Mammary epithelial cell (primary cell): ENCODE data around the gene LIMK1.

Source experiments
- EZH2 ChIP-seq: IDR thresholded peaks from 2 replicates; pipeline ENCODE4 v1.6.1; 2012; ENCODE audit warnings: low read length, inconsistent platforms, borderline replicate concordance
- TF ChIP-seq, protein P1 (sequence below), 2 donors: IDR thresholded peaks in 1 of 2; conservative IDR thresholded peaks in 1 of 2; 2 replicates each; pipeline ENCODE4 v1.5.1; 2011 to 2012; ENCODE audit warnings: inconsistent platforms in 2 of 2, low read length in 2 of 2, mild to moderate bottlenecking in 2 of 2, control low read depth in 1 of 2, low read depth in 1 of 2; ENCODE audit not compliant: insufficient read depth in 1 of 2; ENCODE audit errors: extremely low read depth in 1 of 2

DNA sequence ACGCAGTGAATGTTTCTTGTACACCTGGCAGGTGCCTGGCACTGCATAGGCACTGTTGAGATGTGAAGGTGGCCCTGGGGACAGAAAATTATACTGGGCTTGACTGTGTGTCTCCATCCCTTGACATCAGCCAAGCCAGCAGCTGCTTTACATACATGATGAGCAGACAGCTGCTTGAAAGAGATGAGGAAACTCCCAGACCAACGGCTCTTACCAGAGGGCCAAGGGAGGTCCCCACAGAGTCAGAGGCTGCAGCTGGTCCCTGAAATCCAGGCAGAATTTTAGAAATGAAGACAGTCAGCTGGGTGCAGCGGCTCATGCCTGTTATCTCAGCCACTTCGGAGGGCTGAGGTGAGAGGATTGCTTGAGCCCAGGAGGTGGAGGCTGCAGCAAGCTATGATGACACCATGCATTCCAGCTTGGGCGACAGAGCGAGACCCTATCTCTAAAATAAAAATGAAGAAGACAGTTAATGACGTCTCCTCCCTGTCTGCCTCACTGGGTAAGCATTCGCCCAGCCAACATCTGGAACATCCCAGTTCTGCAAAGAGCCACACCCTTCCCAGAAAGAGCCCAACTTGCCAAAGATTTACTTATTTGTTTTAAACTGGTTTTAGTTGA, 17.6 kb downstream of the LIMK1 start:
- TF ChIP-seq, protein P1, sequence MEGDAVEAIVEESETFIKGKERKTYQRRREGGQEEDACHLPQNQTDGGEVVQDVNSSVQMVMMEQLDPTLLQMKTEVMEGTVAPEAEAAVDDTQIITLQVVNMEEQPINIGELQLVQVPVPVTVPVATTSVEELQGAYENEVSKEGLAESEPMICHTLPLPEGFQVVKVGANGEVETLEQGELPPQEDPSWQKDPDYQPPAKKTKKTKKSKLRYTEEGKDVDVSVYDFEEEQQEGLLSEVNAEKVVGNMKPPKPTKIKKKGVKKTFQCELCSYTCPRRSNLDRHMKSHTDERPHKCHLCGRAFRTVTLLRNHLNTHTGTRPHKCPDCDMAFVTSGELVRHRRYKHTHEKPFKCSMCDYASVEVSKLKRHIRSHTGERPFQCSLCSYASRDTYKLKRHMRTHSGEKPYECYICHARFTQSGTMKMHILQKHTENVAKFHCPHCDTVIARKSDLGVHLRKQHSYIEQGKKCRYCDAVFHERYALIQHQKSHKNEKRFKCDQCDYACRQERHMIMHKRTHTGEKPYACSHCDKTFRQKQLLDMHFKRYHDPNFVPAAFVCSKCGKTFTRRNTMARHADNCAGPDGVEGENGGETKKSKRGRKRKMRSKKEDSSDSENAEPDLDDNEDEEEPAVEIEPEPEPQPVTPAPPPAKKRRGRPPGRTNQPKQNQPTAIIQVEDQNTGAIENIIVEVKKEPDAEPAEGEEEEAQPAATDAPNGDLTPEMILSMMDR (conservative IDR thresholded peaks at IDR 0.05 in 1 of 2, IDR thresholded peaks at IDR 0.05 in 1 of 2; ENCODE audit: extremely low read depth in 1 of 2, insufficient read depth in 1 of 2, low read depth in 1 of 2, low read length in 2 of 2): no peak
- TF ChIP-seq EZH2: no peak
